ENCODE data around the gene NUP155. TPM values are rescaled to one million over a fixed set of nuclear protein-coding genes. Genes with fewer than 3 reads are reported as not detected.
"Not testable (repeated sequence)": the region's sequence is repeated elsewhere in the genome, so short reads cannot be mapped to it uniquely, and the experiment has no call there.

Gene NUP155
- total RNA-seq, 1 donor, result 29.6 TPM

- no peaks in the 10 kb centered on the region for H3K9me3 ChIP-seq (ENCODE audit: low read depth, low read length)
Measured at GRCh38 chr5:37319037-37319782, 51.7 kb downstream of the NUP155 start.

GRCh38 chr5:37316027-37316426 is 54.9 kb downstream of the NUP155 start:
- H3K4me1 ChIP-seq (ENCODE audit: insufficient read depth, low read length), result no peaks in the 10 kb centered on the region
- H3K4me3 ChIP-seq (ENCODE audit: low read length), result no peak overlapping the region
- no peaks in the 10 kb centered on the region for H3K9me3 ChIP-seq (ENCODE audit: low read depth, low read length)
- no peaks in the 10 kb centered on the region for H3K27me3 ChIP-seq (ENCODE audit: insufficient read depth, low read length)

More at GRCh38 chr5:37319037-37319782, 51.7 kb downstream of the NUP155 start:
- Histone ChIP-seq H3K4me3 (ENCODE audit: low read length) (no peak overlapping the region), H3K27me3 (ENCODE audit: insufficient read depth, low read length) (no peaks in the 10 kb centered on the region), H3K4me1 (ENCODE audit: insufficient read depth, low read length) (no peaks in the 10 kb centered on the region)

- no peaks in the 10 kb centered on the region for H3K4me1 ChIP-seq (ENCODE audit: insufficient read depth, low read length)
- H3K4me3 ChIP-seq (ENCODE audit: low read length), result no peak overlapping the region
- no peaks in the 10 kb centered on the region for H3K9me3 ChIP-seq (ENCODE audit: low read depth, low read length)
- no peaks in the 10 kb centered on the region for H3K27me3 ChIP-seq (ENCODE audit: insufficient read depth, low read length)
Measured at GRCh38 chr5:37310360-37310759, 60.5 kb downstream of the NUP155 start.

GRCh38 chr5:37308793-37309192 is 62.1 kb downstream of the NUP155 start:
- Histone ChIP-seq H3K27me3 (ENCODE audit: insufficient read depth, low read length) (no peaks in the 10 kb centered on the region), H3K4me3 (ENCODE audit: low read length) (no peak overlapping the region), H3K9me3 (ENCODE audit: low read depth, low read length) (no peaks in the 10 kb centered on the region), H3K4me1 (ENCODE audit: insufficient read depth, low read length) (no peaks in the 10 kb centered on the region)

GRCh38 chr5:37304888-37305287 is 66.0 kb downstream of the NUP155 start:
- Histone ChIP-seq H3K27me3 (ENCODE audit: insufficient read depth, low read length) (no peaks in the 10 kb centered on the region), H3K9me3 (ENCODE audit: low read depth, low read length) (no peaks in the 10 kb centered on the region), H3K4me3 (ENCODE audit: low read length) (no peak overlapping the region), H3K4me1 (ENCODE audit: insufficient read depth, low read length) (no peaks in the 10 kb centered on the region)

- H3K4me1 ChIP-seq (ENCODE audit: insufficient read depth, low read length); H3K4me3 ChIP-seq (ENCODE audit: low read length); H3K9me3 ChIP-seq (ENCODE audit: low read depth, low read length); H3K27me3 ChIP-seq (ENCODE audit: insufficient read depth, low read length): not testable (repeated sequence)
Measured at GRCh38 chr5:37296313-37296712, 74.6 kb downstream of the NUP155 start.

DNA sequence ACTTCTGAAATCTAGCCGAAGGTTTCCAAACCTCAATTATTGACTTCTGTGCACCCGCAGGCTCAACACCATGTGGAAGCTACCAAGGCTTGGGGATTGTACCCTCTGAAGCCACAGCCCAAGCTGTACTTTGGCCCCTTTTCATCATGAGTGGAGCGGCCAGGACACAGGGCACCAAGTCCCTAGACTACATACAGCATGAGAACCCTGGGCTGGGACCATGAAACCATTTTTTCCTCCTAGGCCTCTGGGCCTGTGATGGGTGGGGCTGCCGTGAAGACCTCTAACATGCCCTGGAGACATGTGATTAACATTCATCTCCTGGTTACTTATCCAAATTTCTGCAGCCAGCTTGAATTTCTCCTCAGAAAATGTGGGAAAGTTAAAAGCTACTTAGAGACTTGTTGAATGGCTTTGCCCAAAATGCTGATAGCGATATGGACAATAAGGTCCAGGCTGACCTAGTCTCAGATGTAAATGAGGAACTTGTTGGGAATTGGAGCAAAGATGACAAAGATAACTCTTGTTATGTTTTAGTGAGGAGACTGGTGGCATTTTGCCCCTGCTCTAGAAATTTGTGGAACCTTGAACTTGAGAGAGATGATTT is 87.6 kb downstream of the NUP155 start:
- no peaks in the 10 kb centered on the region for H3K4me1 ChIP-seq (ENCODE audit: insufficient read depth, low read length)
- no peaks in the 10 kb centered on the region for H3K9me3 ChIP-seq (ENCODE audit: low read depth, low read length)
- H3K4me3 ChIP-seq (ENCODE audit: low read length), result no peak overlapping the region
- H3K27me3 ChIP-seq (ENCODE audit: insufficient read depth, low read length), result no peaks in the 10 kb centered on the region

DNA sequence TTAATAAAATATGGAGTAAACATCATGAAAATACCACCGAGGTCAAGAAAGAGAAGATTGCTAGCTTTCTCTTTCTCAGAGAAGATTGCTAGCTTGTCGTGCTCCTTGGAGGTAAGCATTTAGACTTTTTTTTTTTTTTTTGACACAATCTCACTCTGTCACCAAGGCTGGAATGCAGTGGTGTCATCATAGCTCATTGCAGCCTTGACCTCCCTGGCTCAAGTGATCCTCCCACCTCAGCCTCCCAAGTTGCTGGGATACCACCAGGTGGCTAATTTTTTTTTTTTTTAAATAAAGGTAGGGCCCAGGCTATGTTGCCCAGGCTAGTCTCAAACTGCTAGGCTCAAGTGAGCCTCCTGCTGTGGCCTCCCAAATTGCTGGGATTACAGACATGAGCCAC is 95.4 kb downstream of the NUP155 start:
- H3K4me3 ChIP-seq (ENCODE audit: low read length), result no peak overlapping the region
- no peaks in the 10 kb centered on the region for H3K4me1 ChIP-seq (ENCODE audit: insufficient read depth, low read length)
- H3K9me3 ChIP-seq (ENCODE audit: low read depth, low read length), result no peaks in the 10 kb centered on the region
- H3K27me3 ChIP-seq (ENCODE audit: insufficient read depth, low read length), result no peaks in the 10 kb centered on the region

DNA sequence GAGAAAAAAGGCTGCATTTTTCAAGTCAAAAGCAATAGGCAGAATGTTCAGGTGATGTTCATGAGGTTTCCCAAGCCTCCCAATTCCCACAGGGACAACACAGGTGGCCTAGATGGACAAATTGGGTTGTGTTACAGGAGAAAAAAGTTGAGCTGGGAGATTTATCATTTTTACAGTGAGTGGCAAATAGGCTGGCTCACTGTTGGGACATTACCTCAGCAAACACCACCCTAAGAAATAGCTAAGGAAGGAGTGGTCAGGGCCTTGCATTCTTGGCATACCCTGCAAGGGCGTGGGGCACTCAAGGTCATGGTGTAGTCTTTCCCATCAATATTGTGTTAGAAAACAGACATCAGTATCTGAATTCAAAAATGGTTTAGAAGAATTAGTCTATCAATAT is 98.4 kb downstream of the NUP155 start:
- Histone ChIP-seq H3K4me1 (ENCODE audit: insufficient read depth, low read length) (no peaks in the 10 kb centered on the region), H3K27me3 (ENCODE audit: insufficient read depth, low read length) (no peaks in the 10 kb centered on the region), H3K4me3 (ENCODE audit: low read length) (no peak overlapping the region), H3K9me3 (ENCODE audit: low read depth, low read length) (no peaks in the 10 kb centered on the region)

- not testable (repeated sequence) for H3K27me3 ChIP-seq (ENCODE audit: insufficient read depth, low read length); H3K9me3 ChIP-seq (ENCODE audit: low read depth, low read length); H3K4me1 ChIP-seq (ENCODE audit: insufficient read depth, low read length); H3K4me3 ChIP-seq (ENCODE audit: low read length)
Measured at GRCh38 chr5:37268100-37268499, 102.8 kb downstream of the NUP155 start.

- no peaks in the 10 kb centered on the region for H3K9me3 ChIP-seq (ENCODE audit: low read depth, low read length)
- H3K4me1 ChIP-seq (ENCODE audit: insufficient read depth, low read length), result no peaks in the 10 kb centered on the region
- no peak overlapping the region for H3K4me3 ChIP-seq (ENCODE audit: low read length)
- H3K27me3 ChIP-seq (ENCODE audit: insufficient read depth, low read length), result no peaks in the 10 kb centered on the region
Measured at GRCh38 chr5:37255774-37256358, 115.0 kb downstream of the NUP155 start.

DNA sequence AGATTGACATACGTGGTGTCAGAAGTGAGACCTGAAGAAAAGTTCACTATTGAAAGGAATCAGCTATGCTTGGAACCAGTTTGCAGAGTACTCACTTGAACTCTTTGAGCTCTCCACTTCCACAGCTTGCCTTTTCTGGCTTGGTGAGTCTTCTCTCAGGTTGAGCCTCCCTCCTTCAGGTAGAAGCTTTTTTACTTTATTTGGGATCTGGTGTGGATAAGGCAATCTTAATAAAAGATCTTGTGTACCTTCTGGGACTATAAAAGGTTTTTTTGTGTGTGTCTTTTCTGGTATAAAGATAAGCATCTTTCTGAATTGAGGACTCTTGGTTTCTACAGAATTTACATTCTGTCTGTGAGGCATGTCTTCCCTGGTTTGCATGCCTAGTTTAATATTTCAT is 116.3 kb downstream of the NUP155 start:
- Histone ChIP-seq H3K9me3 (ENCODE audit: low read depth, low read length) (no peaks in the 10 kb centered on the region), H3K4me1 (ENCODE audit: insufficient read depth, low read length) (peaks cover 4% of the 10 kb centered on the region), H3K4me3 (ENCODE audit: low read length) (no peak overlapping the region), H3K27me3 (ENCODE audit: insufficient read depth, low read length) (no peaks in the 10 kb centered on the region)

DNA sequence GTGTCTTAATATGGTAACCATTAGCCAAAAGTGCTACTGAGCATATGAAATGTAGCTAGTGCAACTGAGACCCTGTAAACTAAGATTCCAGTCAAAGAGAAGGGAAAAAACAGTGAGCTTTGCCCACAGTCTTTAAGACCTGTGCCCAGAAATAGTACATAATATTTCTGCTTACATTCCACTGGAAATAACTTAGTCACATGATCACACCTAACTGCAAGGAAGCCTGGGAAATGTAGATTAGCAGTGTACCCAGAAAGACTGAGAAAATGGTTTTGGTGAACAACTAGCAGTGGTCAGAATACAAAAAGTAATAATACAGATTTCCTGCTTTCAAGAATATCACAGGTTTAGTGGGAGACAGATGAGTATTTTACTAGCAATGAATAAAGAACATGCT is 119.2 kb downstream of the NUP155 start:
- H3K27me3 ChIP-seq (ENCODE audit: insufficient read depth, low read length), result no peaks in the 10 kb centered on the region
- peaks cover 16% of the 10 kb centered on the region for H3K4me1 ChIP-seq (ENCODE audit: insufficient read depth, low read length)
- no peaks in the 10 kb centered on the region for H3K9me3 ChIP-seq (ENCODE audit: low read depth, low read length)
- H3K4me3 ChIP-seq (ENCODE audit: low read length), result no peak overlapping the region

- no peaks in the 10 kb centered on the region for H3K27me3 ChIP-seq (ENCODE audit: insufficient read depth, low read length)
- H3K9me3 ChIP-seq (ENCODE audit: low read depth, low read length), result no peaks in the 10 kb centered on the region
- H3K4me1 ChIP-seq (ENCODE audit: insufficient read depth, low read length), result peaks cover 16% of the 10 kb centered on the region
- peak overlapping the region; percentile 66 for H3K4me3 ChIP-seq (ENCODE audit: low read length)
Measured at GRCh38 chr5:37249815-37250164, 121.1 kb downstream of the NUP155 start.

GRCh38 chr5:37248970-37249814 is 121.7 kb downstream of the NUP155 start, which contains the start of gene CPLANE1:
Gene CPLANE1 (minus strand): TSS chr5:37249376. CDS start chr5:37247698, 1,678 bp downstream.
- H3K27me3 ChIP-seq (ENCODE audit: insufficient read depth, low read length), result no peaks in the 10 kb centered on the region
- H3K4me3 ChIP-seq (ENCODE audit: low read length), result peak within 1 kb of the TSS; percentile 66
- H3K4me1 ChIP-seq (ENCODE audit: insufficient read depth, low read length), result peaks cover 16% of the 10 kb centered on the region
- no peaks in the 10 kb centered on the region for H3K9me3 ChIP-seq (ENCODE audit: low read depth, low read length)

Measured in mononuclear cell (primary cell).